ENCODE results near the gene RERE. TPM values are rescaled to one million over a fixed set of nuclear protein-coding genes. Genes with fewer than 3 reads are reported as not detected.
"Not testable (repeated sequence)": the region's sequence is repeated elsewhere in the genome, so short reads cannot be mapped to it uniquely, and the experiment has no call there.

The RERE gene
- total RNA-seq, 1 donor from 2014 or later: 17.4 TPM

GRCh38 chr1:8523666-8524206 lies 293.7 kb downstream of the RERE start:
- DNase-seq (ENCODE audit: low read depth): no peak

DNA sequence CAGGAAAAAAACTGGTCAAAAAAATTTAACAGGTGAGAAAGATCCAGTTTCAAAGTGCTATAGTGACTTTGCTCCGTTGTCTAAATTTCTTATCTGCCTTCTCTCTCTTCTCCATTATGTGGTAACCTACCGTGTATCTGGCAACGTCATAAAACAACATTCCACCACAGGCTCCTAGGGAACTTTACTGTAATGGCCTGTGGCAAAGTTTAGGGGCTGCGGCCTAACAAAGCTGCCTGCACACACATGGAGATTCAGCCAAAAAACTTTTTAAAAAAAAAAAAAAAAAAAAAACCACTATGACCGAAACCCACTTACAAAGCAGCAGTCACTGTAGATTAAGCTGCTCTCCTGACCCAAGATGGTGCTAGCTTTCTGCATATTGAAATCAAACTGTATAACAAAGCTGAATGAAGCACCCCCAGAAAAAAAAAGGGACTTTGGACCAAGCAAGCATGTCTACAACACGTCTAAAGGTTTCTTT lies 296.9 kb downstream of the RERE start:
- peak; percentile 25 for DNase-seq (ENCODE audit: low read depth)

DNA sequence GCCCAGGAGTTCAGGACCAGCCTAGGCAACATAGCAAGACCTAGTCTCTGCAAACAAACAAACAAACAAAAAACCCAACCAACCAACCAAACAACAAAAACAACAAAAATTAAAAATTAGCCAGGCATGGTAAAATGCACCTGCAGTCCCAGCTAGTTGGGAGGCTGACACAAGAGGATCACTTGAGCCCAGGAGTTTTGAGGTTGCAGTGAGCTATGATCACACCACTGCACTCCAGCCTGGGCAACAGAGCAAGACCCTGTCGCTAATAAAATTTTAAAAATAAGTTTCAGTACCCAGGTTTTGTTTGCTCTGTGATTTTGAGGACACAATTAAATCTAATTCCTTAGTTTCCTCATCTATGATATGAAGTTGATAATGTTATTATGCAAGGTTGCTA lies 298.3 kb downstream of the RERE start:
- no peak for DNase-seq (ENCODE audit: low read depth)

DNA sequence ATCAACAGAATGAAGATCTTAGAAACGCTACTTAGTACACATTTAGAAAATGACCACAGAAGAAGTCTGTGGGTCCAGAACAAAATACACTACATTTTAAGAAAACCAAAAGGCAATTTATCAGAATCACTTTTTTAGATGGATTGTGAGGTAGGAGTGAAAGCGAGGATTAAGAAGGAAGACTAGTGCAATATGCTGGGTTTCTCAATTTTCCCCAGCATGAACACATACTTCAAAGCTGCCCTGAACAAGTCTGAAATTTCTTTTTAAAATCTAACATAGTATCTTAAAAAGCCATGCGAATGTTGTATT lies 299.0 kb downstream of the RERE start:
- no peak for DNase-seq (ENCODE audit: low read depth)

GRCh38 chr1:8517661-8518489 lies 299.6 kb downstream of the RERE start:
- peak; percentile 55 for DNase-seq (ENCODE audit: low read depth)

DNA sequence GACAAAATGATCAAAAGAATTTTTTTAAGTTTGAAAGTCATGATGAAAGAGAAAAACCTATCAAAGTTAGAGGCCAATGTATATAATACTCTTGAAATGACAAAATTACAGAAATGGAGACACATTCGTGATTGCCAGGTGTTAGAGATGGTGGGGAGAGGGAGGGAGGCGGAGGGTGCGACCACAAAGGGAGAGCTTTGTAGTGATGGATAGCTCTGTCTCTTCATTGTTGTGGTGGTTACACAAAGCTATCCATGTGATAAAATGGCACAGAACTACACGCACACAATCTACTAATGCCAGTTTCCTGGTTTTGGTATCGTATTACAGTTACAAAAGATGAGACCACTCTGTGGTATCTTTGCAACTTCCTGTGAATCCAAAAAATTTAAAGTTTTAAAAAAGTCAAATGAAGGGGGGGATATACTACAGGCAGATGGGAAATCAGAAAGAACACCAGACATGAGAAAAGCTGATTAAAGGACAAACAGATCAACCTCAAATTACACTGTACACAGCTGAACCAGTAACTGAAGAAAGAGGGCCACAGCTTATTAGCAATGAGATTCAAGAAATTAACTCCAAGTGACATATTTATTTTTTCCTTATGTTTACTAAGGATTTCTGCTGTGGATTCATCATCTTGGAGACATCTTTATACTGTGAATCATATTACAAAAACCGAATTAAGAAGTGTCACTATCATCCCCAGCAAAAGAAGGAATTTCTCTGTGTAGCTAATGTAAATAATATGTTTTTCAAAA lies 300.5 kb downstream of the RERE start:
- peak; percentile 56 for DNase-seq (ENCODE audit: low read depth)

- DNase-seq (ENCODE audit: low read depth): no peak
These were observed 301.1 kb downstream of the RERE start for GRCh38 chr1:8516278-8516777.

- no peak for DNase-seq (ENCODE audit: low read depth)
These were observed 304.9 kb downstream of the RERE start for GRCh38 chr1:8512504-8512903.

DNA sequence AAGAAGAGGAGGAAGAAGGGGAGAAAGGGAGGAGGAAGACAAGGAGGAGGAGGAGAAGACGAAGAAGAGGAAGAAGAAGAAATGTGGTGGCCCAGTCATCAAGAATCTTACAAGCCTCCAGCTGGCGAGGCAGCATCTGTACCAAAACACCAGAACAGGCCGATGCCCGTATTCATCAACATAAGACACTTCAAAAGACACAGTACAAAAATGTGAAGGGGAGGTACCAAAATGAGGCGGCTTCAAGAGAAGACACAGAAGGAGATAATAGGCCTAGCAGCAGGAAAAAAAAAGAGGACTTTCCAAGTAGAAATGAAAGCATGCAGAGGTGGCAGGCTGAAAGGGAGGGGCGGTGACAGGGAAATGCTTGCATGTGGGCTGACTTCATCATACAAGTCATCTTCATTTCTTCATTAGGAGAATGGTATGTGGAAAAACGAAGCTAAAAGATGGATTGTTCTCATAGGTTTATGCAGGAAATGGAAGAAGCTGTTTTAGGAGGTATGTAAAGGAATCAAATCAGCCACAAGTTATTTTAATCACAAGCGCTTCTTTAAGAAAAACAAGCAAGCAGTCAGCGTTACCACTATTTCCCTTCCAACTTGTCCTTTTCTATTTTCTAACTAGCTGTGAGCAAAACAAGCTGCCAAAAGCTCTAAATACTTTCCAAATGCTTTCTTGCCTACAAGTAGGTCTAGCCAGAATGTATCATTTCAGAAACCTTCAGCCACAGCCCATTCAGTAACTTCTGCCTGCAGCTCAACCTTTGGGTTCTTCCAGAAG lies 307.2 kb downstream of the RERE start:
- peak; percentile 33 for DNase-seq (ENCODE audit: low read depth)

DNA sequence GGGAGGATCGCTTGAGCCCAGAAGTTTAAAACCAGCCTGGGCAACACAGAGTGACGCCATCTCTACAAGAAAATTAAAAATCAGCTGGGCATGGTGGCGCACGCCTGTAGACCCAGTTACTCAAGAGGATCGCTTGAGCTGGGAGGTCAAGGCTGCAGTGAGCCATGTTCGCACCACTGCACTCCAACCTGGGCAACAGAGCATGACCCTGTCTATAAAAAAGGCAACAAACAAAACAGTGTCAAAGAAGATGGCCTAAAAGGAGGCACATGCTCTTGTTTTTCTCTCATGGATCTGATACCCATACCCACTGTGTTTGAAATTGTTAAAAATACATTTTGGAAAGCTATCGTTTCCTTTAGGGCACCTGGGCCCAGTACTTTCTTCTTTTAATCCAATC lies 307.9 kb downstream of the RERE start:
- no peak for DNase-seq (ENCODE audit: low read depth)

DNA sequence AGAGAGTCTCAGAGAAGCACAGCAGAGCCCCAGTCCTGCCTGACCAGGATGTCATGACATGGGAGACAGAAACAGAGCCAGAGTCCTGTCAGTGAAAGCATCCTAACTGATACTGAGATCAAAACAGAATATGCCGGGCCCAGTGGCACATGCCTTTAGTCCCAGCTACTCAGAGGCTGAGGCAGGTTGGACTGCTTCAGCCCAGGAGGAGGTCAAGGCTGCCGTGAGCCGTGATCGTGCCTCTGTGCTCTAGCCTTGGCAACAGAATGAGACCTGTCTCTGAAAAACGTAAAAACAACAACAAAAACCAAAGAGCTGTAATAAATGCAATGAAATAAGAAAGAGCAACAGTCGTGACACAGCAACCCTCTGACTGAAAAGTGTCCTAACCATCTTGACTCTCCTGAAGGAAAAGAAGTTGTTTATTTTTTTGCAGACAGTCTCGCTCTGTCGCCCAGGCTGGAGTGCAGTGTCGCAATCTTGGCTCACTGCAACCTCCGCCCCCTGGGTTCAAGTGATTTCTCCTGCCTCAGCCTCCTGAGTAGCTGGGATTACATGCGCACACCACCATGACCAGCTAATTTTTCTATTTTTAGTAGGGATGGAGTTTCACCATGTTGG lies 310.3 kb downstream of the RERE start:
- no peak for DNase-seq (ENCODE audit: low read depth)

DNA sequence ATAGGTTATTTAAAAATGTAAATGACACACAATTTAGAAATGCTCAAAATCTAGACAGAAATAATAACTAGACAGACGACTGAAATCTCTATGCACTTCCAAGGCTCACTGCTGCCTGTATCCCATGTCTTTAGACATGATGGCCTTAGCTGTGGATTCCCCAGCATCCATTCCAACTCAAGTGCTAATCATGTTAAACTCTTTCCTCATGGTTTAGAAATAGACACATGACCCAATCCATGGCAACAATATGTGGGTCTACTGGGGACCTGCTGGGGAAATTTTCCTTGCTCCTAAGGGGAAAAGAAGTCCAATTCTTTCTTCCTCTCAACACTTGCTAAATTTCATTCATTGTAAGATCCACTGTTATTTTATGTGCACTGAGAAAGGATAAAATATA lies 311.0 kb downstream of the RERE start:
- DNase-seq (ENCODE audit: low read depth): no peak

- no peak for DNase-seq (ENCODE audit: low read depth)
These were observed 313.6 kb downstream of the RERE start for GRCh38 chr1:8503842-8504241.

DNA sequence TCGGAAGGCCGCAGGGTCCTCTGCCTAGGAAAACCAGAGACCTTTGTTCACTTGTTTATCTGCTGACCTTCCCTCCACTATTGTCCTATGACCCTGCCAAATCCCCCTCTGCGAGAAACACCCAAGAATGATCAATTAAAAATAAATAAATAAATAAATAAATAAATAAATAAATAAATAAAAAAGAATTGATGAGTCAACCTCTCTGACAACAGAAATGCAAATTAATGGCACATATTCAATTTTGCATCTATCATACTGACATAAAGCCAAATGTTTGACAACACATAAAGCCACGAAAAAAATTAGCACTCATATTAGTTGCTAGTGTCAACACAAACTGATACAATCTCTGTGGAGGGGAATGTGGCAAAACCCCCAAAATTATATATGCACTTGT lies 314.5 kb downstream of the RERE start:
- DNase-seq (ENCODE audit: low read depth): not testable (repeated sequence)

GRCh38 chr1:8497210-8497819 lies 320.1 kb downstream of the RERE start:
- peak; percentile 32 for DNase-seq (ENCODE audit: low read depth)

DNA sequence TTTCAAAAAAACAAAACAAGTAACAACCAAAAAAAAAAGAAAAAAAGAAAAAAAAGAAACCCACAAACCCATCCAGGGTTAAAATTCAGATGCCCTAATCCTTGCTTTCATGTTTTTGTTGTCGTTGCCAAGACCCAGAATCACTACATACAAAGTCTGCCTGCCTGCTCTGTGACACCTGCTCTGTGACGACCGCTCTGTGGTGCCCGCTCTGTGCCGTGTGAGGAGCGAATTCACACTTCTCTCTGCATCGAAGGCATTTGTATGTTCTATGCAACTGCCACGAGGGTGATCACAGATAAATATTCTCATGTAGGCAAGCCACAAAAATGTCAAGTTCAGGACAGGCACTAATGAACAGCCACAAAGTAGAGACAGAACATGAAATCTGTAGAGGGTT lies 321.0 kb downstream of the RERE start:
- DNase-seq (ENCODE audit: low read depth): no peak

DNA sequence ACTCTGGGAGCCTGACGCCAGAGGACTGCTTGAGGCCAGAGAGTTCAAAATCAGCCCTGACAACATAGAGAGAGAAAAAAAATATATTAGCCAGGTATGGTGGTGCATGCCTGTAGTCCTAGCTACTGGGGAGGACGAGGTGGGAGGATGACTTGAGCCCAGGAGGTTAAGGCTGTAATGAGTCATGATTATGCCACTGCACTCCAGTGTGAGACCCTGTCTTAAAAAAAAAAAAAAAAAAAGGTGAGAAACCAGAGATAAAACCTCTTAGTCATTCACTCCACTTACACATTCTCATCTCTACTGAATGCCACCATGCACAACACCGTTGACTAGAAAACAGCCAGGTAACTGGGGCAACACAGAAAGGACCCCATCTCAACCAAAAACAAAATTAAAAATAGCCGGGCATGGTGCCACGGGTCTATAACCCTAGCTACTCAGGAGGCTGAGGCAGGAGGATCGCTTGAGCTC lies 321.5 kb downstream of the RERE start:
- no peak for DNase-seq (ENCODE audit: low read depth)

- no peak for DNase-seq (ENCODE audit: low read depth)
These were observed 322.8 kb downstream of the RERE start for GRCh38 chr1:8494681-8495080.

GRCh38 chr1:8493916-8494540 lies 323.4 kb downstream of the RERE start:
- peak; percentile 29 for DNase-seq (ENCODE audit: low read depth)

GRCh38 chr1:8487249-8487648 lies 330.2 kb downstream of the RERE start:
- DNase-seq (ENCODE audit: low read depth): no peak
